A673 (cell line): ENCODE data around the gene PCDH19. TPM values are rescaled to one million over a fixed set of nuclear protein-coding genes. Genes with fewer than 3 reads are reported as not detected.
A peak's percentile ranks its signal among the peaks of the same experiment; 100 is the strongest.

Experiments
- BruUV-seq: library from RNA; stranded (reverse); fragments of 400-500 nt; replicated peaks from 2 replicates; lab custom pipeline; 2021; lab: Mats Ljungman, UMichigan
- CTCF ChIA-PET: fragments of 300-600 bp; sonication (Branson Sonifier 250); formaldehyde crosslinking; loops from one replicate; lab custom pipeline; 2022; ENCODE audit warnings: antibody characterized with exemption; lab: Charles Lee
- POLR2A ChIA-PET: fragments of 300-600 bp; sonication (Branson Sonifier 250); formaldehyde crosslinking; loops from one replicate; lab custom pipeline; 2022; ENCODE audit warnings: antibody characterized with exemption; ENCODE audit not compliant: low non-redundant PET; lab: Charles Lee
- DNase-seq: peaks from one replicate; pipeline ENCODE4 v3.0.0-alpha.2; 2015; ENCODE audit warnings: low spot score
- H3K27ac ChIP-seq: fragments of 200-600 bp; sonication (generic); 2 replicates; pipeline ENCODE4 v1.5.1; 2016; ENCODE audit warnings: mixed run types, low read depth, mild to moderate bottlenecking, mixed read lengths, antibody characterized with exemption, low read length; ENCODE audit not compliant: poor library complexity, severe bottlenecking
- H3K27me3 ChIP-seq: fragments of 200-600 bp; sonication (generic); replicated peaks from 2 replicates; pipeline ENCODE4 v1.6.1; 2017; ENCODE audit warnings: mixed run types, low read depth, mild to moderate bottlenecking, mixed read lengths, antibody characterized with exemption, low read length; ENCODE audit not compliant: insufficient read depth, poor library complexity
- H3K36me3 ChIP-seq: fragments of 200-600 bp; sonication (generic); 2 replicates; pipeline ENCODE4 v1.6.1; 2016; ENCODE audit warnings: mixed run types, mild to moderate bottlenecking, mixed read lengths, antibody characterized with exemption, low read length; ENCODE audit not compliant: insufficient read depth, poor library complexity, severe bottlenecking
- H3K4me1 ChIP-seq: fragments of 200-600 bp; sonication (generic); 2 replicates; pipeline ENCODE4 v1.6.1; 2017; ENCODE audit warnings: mixed run types, mild to moderate bottlenecking, mixed read lengths, antibody characterized with exemption, low read length; ENCODE audit not compliant: insufficient read depth, poor library complexity, severe bottlenecking
- H3K4me3 ChIP-seq: fragments of 200-600 bp; sonication (generic); 2 replicates; pipeline ENCODE4 v1.5.1; 2016; ENCODE audit warnings: low read depth, mixed run types, mild to moderate bottlenecking, mixed read lengths, low read length; ENCODE audit not compliant: poor library complexity, severe bottlenecking
- H3K9me3 ChIP-seq: fragments of 200-600 bp; sonication (generic); 2 replicates; pipeline ENCODE4 v1.6.1; 2016; ENCODE audit warnings: mixed run types, low read depth, mild to moderate bottlenecking, mixed read lengths, antibody characterized with exemption, low read length; ENCODE audit not compliant: poor library complexity, severe bottlenecking
- CTCF ChIP-seq: fragments of 300-800, 200-600 bp; sonication (generic); conservative IDR thresholded peaks from 2 replicates; pipeline ENCODE4 v1.5.1; 2017; ENCODE audit warnings: low read depth, mild to moderate bottlenecking, antibody characterized with exemption, low read length, moderate library complexity, mixed read lengths
- EZH2 ChIP-seq: fragments of 200-600 bp; sonication (generic); IDR thresholded peaks from 2 replicates; pipeline ENCODE4 v1.6.1; 2017; ENCODE audit warnings: borderline replicate concordance, low read depth, mild to moderate bottlenecking, mixed read lengths, antibody characterized with exemption, low read length; ENCODE audit not compliant: poor library complexity, severe bottlenecking
- intact Hi-C: fragments of 100-400 bp; cut with micrococcal nuclease; formaldehyde crosslinking; loops from one replicate; pipeline ENCODE4 v1.10.0; 2022; ENCODE audit not compliant: unreplicated experiment
- total RNA-seq: library from RNA; stranded (reverse); gene quantifications from 2 replicates; pipeline ENCODE4 v1.2.3, GENCODE V29; 2021

PCDH19 gene
- total RNA-seq, 1 experiment from 2014 or later, result 0.80 TPM

GRCh38 chrX:100410901-100411801 lies 1.1 kb upstream of the PCDH19 start:
- Histone ChIP-seq H3K4me3 (no peak overlapping the region), H3K27me3 (peaks cover 53% of the 10 kb centered on the region), H3K36me3 (no peaks in the 10 kb centered on the region), H3K9me3 (no peaks in the 10 kb centered on the region), H3K27ac (no peak overlapping the region), H3K4me1 (no peaks in the 10 kb centered on the region)
- TF ChIP-seq CTCF, result no peak
- peak; percentile 81 for TF ChIP-seq EZH2
- ChIA-PET POLR2A (no interaction called here), CTCF (interaction anchor here (0.7 kb wide), 1 partner anchor 223 kb away, joined by 4 read pairs; no protein-coding TSS in a partner anchor)
- intact Hi-C loops, result loop anchor here (10.0 kb wide), 1 partner anchor 1106 kb away; no protein-coding TSS in a partner anchor
- no TSS peak for BruUV-seq
- no peak for DNase-seq

GRCh38 chrX:100408713-100409609 lies 1.1 kb downstream of the PCDH19 start:
- no TSS peak for BruUV-seq

More at GRCh38 chrX:100408713-100409609, 1.1 kb downstream of the PCDH19 start:
- H3K4me3 ChIP-seq, result peak overlapping the region; percentile 32
- TF ChIP-seq CTCF (no peak), EZH2 (peak; percentile 84)
- no peaks in the 10 kb centered on the region for H3K9me3 ChIP-seq
- H3K27ac ChIP-seq, result no peak overlapping the region
- POLR2A ChIA-PET, result no interaction called here
- H3K4me1 ChIP-seq, result peaks cover 3% of the 10 kb centered on the region
- peaks cover 63% of the 10 kb centered on the region for H3K27me3 ChIP-seq
- intact Hi-C loops, result no loop called here
- no peak for DNase-seq
- CTCF ChIA-PET, result no interaction called here
- H3K36me3 ChIP-seq, result no peaks in the 10 kb centered on the region
